HUES48 (cell line): Measurements from ENCODE around the gene SLC10A3.
A peak's percentile ranks its signal among the peaks of the same experiment; 100 is the strongest.

Source experiments
- H3K27ac ChIP-seq: one replicate; pipeline ENCODE4 v1.7.0; 2013; ENCODE audit warnings: low read depth, low read length, inconsistent platforms
- H3K27me3 ChIP-seq: 2 replicates; pipeline ENCODE4 v1.6.1; 2013; ENCODE audit warnings: mild to moderate bottlenecking, low read length; ENCODE audit not compliant: control insufficient read depth, insufficient read depth
- H3K36me3 ChIP-seq: 2 replicates; pipeline ENCODE4 v1.6.1; 2013; ENCODE audit warnings: low read length; ENCODE audit not compliant: control insufficient read depth, insufficient read depth
- H3K4me1 ChIP-seq: 2 replicates; pipeline ENCODE4 v1.6.1; 2013; ENCODE audit warnings: mild to moderate bottlenecking, low read length; ENCODE audit not compliant: control insufficient read depth, insufficient read depth
- H3K4me3 ChIP-seq: 2 replicates; pipeline ENCODE4 v1.5.1; 2013; ENCODE audit warnings: mild to moderate bottlenecking, low read depth, low read length
- H3K9ac ChIP-seq: 2 replicates; pipeline ENCODE4 v1.6.1; 2013; ENCODE audit warnings: mild to moderate bottlenecking, low read depth, low read length, moderate library complexity
- H3K9me3 ChIP-seq: 2 replicates; pipeline ENCODE4 v1.6.1; 2013; ENCODE audit warnings: low read length; ENCODE audit not compliant: control insufficient read depth, insufficient read depth

SLC10A3 gene

DNA sequence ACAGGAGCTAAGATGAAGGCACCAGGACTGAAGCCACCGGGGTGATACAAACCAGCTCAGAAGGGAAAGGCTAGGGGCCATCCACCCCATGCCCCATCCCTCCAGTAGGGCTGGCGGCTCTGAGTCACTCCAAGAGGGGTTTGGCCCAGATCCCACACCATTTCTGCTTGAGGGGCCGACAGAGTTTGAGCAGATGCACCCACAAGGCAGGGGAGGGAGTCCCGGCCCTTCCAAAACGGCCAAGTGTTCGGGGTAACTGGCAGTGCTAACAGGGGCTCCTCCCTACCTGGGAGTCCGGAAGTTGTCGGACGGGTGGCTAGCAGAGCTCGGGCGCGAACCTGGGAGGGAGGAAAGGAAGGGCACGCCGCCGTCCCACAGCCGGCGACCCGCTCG is 412 bp downstream of the SLC10A3 start:
- Histone ChIP-seq H3K27me3 (no peaks in the 10 kb centered on the region), H3K27ac (no peak overlapping the region), H3K36me3 (peaks cover 4% of the 10 kb centered on the region; the same call in 1 of the 2 replicates), H3K4me3 (peak overlapping the region; percentile 59), H3K9ac (no peak overlapping the region; the same call in 1 of the 2 replicates), H3K4me1 (no peaks in the 10 kb centered on the region), H3K9me3 (peaks cover 21% of the 10 kb centered on the region)

DNA sequence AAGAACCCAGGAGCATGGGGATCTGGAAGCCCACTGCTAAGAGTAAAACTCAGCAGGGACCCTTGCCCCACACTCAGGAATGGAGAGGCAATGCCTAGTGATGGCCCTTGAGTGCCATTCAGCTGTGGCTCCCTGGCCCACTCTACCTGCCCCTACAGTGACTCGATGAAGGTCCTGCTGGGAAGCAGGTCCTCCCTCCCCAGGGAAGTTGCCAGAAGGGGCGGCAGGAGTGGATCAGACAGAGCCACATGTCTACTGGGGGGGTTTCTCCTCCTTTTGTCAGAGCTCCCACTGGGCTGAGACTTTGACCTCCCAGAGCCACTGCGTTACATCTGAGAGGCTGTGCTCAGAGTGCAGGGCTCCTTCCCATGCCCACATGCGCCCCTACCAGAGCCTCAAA is 1.2 kb downstream of the SLC10A3 start:
- Histone ChIP-seq H3K9ac (no peak overlapping the region), H3K4me1 (no peaks in the 10 kb centered on the region), H3K27me3 (no peaks in the 10 kb centered on the region), H3K4me3 (0 out of 2 replicates have a peak overlapping the region, but pooled peaks have one; percentile 59), H3K9me3 (peaks cover 25% of the 10 kb centered on the region), H3K27ac (no peak overlapping the region), H3K36me3 (peaks cover 12% of the 10 kb centered on the region)

DNA sequence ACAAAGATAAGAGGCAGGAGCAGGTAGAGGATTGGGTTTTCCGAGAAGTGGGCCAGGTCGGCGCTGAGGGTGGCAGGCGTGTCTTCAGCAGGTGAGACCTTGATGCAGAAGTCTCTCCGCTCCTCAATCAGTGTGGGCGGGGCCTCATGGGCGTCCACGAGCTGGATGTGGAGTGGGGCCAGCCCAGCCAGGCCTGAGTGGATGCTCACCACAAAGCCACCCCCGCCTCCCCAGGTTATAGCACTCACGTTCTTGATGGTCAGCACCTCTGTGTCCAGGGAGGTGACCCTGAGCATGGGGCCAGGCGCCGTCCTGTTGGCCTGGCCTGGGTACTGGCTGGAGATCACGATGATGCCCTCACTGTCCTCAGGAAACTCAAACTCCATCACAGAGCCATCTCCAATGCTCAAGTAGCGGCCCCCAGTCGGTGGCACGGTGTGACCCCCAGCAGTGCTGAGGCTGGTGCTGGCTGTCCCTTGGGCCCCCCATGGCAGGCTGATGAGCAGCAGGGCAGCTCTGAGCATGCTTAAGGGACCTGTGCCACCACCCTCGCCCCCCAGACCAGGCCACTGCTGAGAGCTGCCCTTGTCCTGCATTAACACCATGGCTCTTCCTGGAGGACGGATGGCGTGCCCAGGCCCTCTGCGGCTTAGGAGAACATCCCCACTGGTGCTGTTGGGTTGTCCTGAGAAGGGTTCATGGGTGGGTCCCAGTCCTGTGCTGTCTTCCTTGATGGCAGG is 1.9 kb downstream of the SLC10A3 start:
- Histone ChIP-seq H3K9me3 (peaks cover 27% of the 10 kb centered on the region; the same call in 1 of the 2 replicates), H3K4me3 (no peak overlapping the region), H3K27ac (no peak overlapping the region), H3K36me3 (peaks cover 12% of the 10 kb centered on the region), H3K4me1 (no peaks in the 10 kb centered on the region), H3K9ac (no peak overlapping the region), H3K27me3 (no peaks in the 10 kb centered on the region)

DNA sequence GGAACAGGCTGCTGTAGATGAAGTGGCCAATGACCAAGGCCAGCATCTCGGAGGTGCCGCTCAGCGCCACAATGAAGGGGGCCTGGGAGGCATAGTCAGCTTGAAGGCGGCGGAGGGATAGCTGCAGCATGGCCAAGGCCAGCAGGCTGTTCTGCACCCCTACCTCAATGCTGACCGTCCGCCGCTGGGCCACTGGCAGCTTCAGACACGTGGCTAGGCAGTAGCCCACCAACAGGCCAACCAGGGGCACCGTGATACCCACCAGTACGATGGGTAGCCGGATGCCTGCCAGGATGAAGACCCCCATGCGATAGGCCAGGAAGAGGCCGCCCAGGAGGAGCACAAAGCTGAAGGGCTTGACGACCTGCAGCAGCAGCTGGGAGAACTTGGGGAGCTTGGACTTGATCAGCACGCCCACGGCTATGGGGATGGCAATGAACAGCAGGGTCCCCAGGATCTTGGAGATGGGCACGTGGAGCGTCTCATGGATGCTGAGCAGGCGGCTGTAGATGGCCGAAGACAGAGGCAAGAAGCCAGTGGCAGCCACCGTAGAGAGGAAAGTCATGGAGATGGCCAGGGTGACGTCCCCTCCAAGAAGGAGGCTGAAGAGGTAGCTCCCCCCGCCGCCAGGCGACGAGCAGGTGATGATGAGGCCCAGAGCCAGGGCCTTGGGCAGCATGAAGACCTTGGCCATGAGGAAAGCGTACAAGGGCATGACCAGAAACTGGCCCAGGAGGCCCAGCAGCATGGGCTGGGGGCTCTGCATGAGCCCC is 2.7 kb downstream of the SLC10A3 start:
- Histone ChIP-seq H3K4me1 (no peaks in the 10 kb centered on the region), H3K9ac (no peak overlapping the region), H3K27ac (no peak overlapping the region), H3K9me3 (peaks cover 33% of the 10 kb centered on the region; the same call in 1 of the 2 replicates), H3K36me3 (peaks cover 12% of the 10 kb centered on the region), H3K27me3 (no peaks in the 10 kb centered on the region), H3K4me3 (0 out of 2 replicates have a peak overlapping the region, but pooled peaks have one; percentile 58)

DNA sequence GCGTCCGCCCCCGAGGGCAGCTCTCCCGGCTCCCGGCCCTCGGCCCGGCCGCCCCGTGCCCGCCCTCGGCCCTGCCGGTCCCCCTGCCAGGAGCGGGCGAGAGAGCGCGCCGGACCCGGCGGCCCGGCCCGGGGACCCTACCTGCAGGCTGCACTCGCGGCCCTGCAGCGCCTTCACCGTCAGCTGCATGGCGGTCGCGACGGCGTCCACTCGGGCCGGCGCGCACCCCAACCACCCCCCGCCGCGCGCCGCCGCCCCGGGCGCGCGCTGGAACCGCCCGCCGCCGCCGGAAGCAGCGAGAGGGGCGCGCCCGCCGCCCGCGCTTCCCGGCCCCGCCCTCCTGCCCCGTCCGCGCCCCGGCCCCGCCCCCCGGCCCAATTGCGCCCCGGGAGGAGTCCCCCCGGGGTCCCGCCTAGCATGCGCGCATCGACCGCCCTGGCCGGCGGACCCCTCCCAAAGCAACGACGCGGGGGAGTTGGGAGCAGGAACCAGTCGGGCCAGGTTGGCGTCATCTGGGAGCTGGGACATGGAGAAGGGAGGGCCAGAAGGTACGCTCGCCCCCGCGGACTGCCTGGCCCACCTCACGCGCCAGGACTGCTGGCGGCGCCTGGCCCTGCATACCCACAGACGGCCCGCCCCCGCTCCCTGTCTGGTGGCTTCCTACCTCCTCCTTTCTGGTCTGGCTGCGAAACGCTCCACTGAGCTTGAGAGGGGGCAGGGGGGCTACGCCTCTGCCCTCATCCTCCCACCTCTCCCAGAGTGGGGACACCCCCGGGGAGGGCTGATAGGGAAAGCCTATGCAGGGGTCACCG is 3.8 kb downstream of the SLC10A3 start, which contains the start of gene UBL4A:
Gene UBL4A (minus strand): TSS at position 220 of the 812 bp plus-strand sequence. CDS start 31 bp downstream, at position 189.
- peaks cover 35% of the 10 kb centered on the region; the same call in 1 of the 2 replicates for H3K9me3 ChIP-seq
- peak within 1 kb of the TSS; percentile 67 for H3K4me3 ChIP-seq
- H3K9ac ChIP-seq = no peak within 1 kb of the TSS
- H3K4me1 ChIP-seq = no peaks in the 10 kb centered on the region
- peak within 1 kb of the TSS; percentile 59 for H3K27ac ChIP-seq
- H3K36me3 ChIP-seq = peaks cover 12% of the 10 kb centered on the region
- no peaks in the 10 kb centered on the region for H3K27me3 ChIP-seq

DNA sequence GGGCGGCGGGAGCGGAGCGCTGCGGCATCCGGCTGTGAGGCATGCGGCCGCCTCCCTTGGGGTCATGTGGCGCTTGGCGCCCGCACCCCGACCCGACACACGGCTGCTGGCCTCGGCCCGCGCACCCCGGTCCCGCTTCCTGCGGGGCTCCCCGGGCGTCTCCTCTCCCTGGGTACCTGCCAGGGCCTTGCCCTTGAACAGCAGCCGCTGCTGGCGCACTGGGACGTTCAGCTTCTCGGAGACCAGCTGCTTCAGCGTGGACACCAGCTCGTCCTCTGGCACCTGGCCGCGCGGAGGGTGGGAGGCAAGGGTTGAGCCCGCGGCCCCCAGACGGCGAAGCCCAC is 4.4 kb downstream of the SLC10A3 start:
- Histone ChIP-seq H3K9me3 (peaks cover 35% of the 10 kb centered on the region; the same call in 1 of the 2 replicates), H3K27me3 (no peaks in the 10 kb centered on the region), H3K4me1 (no peaks in the 10 kb centered on the region), H3K27ac (no peak overlapping the region), H3K36me3 (peaks cover 12% of the 10 kb centered on the region), H3K4me3 (peak overlapping the region; percentile 67), H3K9ac (no peak overlapping the region)

DNA sequence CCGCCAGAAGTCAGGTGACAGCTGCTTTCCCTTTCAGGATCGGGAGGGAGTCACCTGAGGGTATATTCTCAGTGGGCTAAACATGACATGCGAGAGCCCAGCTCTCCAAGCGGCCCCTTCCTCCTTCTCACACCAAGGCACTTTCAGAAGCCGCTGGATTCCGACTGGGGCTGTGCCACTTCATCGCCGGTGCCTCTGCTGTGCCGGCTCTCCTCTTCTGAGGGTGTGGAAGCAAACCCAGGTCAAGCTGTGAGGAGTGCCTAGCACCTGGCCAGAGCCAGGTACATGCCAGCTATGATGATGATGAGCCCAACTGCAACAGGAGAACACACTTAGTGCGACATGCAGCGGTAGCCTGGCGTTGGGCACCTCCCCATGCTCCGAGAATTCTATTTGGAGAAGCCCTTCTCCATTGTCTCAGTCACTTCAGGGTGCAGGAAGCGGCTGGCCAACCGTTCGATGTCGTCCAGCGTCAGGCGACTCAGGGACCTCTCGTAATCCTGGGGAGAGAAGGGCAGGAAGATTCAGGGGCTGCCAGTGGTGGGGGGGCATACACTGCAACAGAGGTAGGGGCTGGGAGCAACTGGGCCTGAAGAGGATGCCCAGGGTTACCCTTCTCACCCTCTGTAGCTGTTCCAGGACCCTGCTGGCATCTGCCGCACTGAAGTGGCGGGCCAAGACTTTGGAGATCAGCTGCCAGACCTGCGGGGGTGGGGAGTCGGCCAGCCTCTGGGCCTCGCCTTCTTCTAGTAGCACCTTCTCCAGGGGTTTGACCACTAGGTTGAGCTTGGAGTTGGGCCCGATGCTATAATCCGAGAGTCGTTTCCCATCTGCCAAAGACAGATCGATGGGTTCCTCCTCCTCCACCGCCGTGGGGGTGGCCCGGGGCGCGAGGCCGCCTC is 5.0 kb downstream of the SLC10A3 start:
- Histone ChIP-seq H3K4me1 (no peaks in the 10 kb centered on the region), H3K9me3 (peaks cover 35% of the 10 kb centered on the region; the same call in 1 of the 2 replicates), H3K27ac (no peak overlapping the region), H3K27me3 (no peaks in the 10 kb centered on the region), H3K4me3 (peak overlapping the region; percentile 67), H3K9ac (no peak overlapping the region), H3K36me3 (peaks cover 12% of the 10 kb centered on the region)

DNA sequence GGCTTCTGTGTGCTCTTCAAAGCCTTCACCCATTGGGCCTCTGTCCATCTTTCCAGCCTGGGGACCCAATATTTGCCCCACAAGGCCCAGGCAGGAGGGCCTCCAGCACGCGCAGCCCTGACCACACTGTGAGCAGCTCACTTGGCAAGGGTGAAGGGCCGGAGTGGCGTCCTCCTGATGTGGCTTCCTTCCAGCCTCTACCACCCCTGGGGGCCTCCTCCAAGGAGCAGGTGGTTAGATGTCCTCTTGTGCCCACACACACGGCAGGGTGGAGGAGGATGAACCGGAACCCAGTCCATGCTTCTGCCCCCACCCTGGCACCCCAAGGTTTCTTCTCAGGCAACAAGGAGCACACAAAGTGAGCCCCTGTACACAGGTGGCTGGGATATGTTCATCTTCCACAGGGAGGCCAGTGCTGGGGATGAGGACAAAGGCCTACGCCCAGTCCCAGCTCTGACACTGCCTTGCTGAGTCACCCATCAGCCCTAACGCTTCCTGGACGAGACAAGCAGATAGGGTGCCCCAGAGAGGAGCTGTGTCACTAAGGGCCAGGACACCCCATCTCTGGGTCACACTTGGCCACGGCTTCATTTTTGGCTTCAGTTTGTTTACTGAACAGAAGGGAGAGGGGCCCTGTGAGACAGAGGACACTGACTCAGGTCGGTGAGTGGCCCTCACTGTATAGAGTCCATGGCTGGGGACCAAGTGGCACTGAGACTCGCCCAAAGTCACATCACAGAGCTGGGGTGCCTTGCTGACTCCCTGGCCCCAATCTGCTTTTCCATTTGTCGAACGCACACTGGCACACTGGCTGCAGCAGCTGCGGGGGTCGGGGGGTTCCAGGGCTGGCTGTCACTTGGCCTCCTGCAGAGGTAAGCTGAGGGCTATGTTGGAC is 5.9 kb downstream of the SLC10A3 start:
- Histone ChIP-seq H3K27me3 (no peaks in the 10 kb centered on the region), H3K36me3 (peaks cover 12% of the 10 kb centered on the region), H3K9ac (no peak overlapping the region), H3K9me3 (peaks cover 33% of the 10 kb centered on the region; the same call in 1 of the 2 replicates), H3K4me1 (no peaks in the 10 kb centered on the region), H3K4me3 (no peak overlapping the region), H3K27ac (no peak overlapping the region)

DNA sequence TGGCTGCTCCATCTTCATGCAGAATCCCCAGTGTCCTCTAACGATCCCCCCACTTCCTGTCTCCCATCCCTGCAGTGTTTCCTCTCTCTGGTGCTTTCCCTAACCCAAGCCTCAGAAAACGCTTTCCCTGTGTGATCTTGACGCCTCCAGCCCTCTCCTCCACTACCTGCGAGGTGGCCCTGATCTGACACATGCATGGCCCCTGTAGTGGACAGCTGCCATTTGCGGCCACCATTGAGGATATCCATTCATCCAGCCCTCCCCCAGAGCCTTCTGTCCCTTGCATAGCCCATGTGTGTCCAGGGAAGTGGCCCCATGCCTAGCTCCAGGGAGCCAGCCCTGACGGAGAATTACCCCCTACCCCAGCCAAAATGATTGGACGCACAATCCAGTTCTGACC is 7.1 kb downstream of the SLC10A3 start:
- Histone ChIP-seq H3K27ac (no peak overlapping the region), H3K9ac (no peak overlapping the region), H3K36me3 (peaks cover 12% of the 10 kb centered on the region), H3K4me1 (no peaks in the 10 kb centered on the region), H3K27me3 (no peaks in the 10 kb centered on the region), H3K4me3 (no peak overlapping the region), H3K9me3 (peaks cover 24% of the 10 kb centered on the region; the same call in 1 of the 2 replicates)
